Left hindlimb (tissue), 1 donor: ENCODE data around the gene CASZ1.

Source experiments
- DNase-seq: peaks from one replicate; pipeline ENCODE4 v3.0.0-alpha.2; 2018

Gene CASZ1

GRCh38 chr1:10681296-10682107, 114.9 kb downstream of the CASZ1 start:
- no peak for DNase-seq

DNA sequence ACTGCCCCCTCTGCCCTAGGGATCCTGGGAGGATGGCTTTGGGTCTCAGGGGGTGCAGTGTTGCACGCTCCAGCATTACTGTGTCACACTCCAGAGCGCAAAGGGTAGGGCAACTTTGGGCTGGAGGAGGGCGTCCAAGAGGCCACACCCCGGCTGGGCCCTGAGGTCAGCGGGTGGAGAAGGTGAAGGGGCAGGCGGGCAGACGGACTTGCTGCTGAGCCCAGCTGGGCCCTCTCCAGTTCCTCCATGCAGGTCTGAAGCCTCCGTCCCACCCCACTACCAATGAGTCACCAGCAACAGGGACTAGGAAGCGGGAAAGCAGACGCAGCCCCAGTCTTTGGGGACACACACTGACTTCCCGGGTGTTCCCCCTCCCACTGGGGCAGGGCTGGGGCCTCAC, 116.0 kb downstream of the CASZ1 start:
- no peak for DNase-seq

GRCh38 chr1:10679496-10680220, 116.8 kb downstream of the CASZ1 start:
- peak; percentile 74 for DNase-seq

DNA sequence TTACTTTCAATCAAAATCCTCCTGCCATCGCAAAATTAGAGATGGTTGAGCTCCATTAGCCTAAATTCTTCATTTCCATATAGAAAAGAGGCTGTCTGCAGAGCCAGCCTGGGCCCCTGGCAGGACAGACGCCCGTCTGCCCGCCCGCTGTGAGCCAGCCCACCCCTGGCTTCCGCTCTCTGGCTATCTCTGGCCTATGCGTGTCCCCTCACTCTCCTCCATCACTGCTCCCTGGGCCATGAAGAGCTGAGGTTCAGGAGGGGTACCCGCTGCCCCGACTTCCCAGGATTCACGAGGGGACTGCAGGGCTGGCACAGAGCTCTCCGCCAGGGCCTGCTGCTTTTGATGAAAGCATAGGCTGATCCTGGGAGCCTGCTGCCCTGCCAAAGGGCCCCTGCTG, 117.6 kb downstream of the CASZ1 start:
- no peak for DNase-seq

GRCh38 chr1:10678402-10678801, 118.0 kb downstream of the CASZ1 start:
- DNase-seq, result no peak

GRCh38 chr1:10677491-10678391, 118.7 kb downstream of the CASZ1 start:
- DNase-seq, result no peak

DNA sequence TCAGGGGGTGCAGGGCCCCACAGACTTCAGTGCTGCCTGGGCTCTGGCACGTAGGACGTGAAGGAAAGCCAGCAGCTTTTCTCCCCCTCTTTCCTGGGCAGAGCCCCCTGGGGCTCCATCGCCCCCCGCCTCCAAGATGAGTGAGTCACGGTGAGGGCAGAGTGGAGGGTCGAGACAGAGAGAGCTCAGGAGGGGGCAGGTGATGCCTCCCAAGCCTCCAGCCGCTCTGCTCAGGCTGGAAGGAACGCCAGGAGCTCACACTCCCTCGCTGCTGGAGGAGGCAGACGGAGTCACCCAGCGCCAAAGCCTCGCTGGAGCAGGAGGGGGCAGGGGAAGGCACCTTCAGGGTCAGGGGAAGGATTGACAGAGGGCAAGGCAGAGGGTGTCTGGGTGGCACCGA, 119.5 kb downstream of the CASZ1 start:
- DNase-seq, result no peak

DNA sequence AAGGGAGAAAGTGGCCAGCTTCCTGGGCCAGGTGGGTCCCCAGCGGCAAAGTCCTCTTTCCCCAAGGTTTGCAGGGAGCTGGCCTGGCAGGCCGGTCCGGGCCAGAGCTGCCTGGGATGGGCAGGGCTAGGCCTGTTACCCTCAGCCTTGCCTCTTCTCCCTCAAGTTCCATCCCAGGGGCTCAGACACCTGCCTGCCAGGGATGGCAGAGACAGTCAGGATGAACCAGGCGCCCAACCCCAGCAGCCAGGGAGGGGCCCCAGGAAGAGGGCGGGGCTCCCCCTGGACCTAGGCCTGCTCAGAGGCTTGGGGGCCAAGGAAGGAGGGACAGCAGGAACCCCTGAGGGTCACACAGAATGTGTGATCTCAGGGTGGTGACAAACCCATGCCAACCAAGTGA, 120.6 kb downstream of the CASZ1 start:
- DNase-seq, result no peak

DNA sequence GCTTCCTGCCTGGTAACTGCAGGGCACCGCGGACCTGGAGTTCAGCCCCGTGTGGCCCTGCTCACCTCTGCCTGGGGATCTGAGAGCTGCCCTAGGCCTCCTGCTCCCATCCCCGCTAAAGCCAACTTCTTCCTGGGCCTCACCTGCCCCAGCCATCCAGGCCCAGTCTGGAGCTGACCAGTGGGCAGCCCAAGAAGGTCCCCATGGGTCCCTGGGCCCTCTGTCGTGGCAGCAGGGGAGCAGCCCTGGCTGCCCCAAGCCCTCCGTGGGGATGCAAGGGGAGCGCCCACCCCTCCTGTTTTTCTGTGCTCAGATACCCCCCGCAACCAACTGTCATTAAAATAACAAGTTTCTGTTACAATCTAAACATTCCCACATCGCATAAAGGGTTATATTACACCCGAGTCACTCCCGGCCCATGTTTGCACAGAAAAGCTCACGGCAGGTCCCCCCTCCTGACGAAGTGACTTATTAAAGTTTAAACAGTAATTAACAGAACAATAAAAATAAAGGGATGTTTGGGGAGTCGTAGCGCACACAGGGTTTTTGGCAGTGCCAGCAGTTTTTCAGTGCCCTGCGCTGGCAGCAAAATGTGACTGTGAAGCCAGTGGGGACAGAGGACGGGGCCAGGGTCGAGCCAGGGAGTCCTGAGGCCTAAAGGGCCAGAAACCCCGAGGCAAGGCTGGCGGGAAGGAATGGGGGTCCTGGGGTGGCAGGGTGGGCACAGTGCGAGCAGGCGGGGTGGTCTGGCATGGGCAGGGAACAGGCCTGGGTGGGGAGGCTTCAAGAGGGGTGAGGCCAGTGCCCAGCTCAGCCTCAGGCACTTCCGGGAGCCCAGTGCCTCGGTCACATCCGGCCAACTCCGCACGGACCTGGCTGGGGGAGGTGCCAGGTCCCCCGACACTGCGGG, 121.5 kb downstream of the CASZ1 start:
- no peak for DNase-seq

GRCh38 chr1:10674222-10674621, 122.2 kb downstream of the CASZ1 start:
- no peak for DNase-seq

GRCh38 chr1:10673109-10673711, 123.2 kb downstream of the CASZ1 start:
- DNase-seq, result no peak

GRCh38 chr1:10672343-10673050, 123.9 kb downstream of the CASZ1 start:
- no peak for DNase-seq

DNA sequence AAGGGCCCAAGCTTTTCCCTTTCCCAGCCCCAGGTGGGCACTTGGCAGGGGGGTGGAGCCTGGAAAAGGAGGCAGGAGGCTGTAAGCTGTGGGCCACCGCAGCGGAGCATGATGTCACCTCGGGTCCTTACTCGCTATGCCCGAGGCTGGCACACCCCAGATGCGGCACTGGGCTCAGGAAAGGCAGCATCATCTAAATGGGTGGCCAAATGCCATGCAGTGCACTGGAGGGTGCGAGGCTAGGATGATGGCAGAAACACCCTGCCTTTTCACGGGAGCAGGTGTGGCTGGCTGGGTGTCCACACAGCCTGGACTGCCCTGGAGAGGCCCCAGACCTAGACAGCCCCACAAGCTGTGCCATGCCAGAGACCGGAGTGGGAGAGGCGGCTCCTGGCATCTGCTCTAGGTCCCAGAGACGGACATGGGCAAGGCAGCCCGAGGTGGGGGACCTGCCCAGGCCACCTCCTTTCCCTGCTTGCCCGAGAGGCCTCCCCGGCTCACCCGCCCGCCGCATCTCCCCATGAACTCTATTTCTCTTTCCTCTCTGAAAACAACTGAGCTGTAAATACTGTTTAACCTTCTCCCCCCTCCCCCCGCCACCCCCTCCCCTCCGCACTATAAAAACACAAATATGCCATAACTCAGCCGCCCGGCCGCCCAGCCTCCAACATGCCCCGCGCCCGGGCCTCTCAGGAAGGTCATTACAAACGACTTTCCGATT, 124.7 kb downstream of the CASZ1 start:
- DNase-seq, result no peak

- DNase-seq, result no peak
Measured at GRCh38 chr1:10671090-10671489, 125.4 kb downstream of the CASZ1 start.

- DNase-seq, result no peak
Measured at GRCh38 chr1:10670190-10670589, 126.3 kb downstream of the CASZ1 start.

GRCh38 chr1:10669570-10669969, 126.9 kb downstream of the CASZ1 start:
- no peak for DNase-seq

GRCh38 chr1:10667861-10668761, 128.3 kb downstream of the CASZ1 start:
- DNase-seq, result peak; percentile 62

- no peak for DNase-seq
Measured at GRCh38 chr1:10665930-10666850, 130.3 kb downstream of the CASZ1 start.
